Measurements from ENCODE around the gene SLC35B2.
"Not testable (repeated sequence)": the region's sequence is repeated elsewhere in the genome, so short reads cannot be mapped to it uniquely, and the experiment has no call there.

SLC35B2 gene

DNA sequence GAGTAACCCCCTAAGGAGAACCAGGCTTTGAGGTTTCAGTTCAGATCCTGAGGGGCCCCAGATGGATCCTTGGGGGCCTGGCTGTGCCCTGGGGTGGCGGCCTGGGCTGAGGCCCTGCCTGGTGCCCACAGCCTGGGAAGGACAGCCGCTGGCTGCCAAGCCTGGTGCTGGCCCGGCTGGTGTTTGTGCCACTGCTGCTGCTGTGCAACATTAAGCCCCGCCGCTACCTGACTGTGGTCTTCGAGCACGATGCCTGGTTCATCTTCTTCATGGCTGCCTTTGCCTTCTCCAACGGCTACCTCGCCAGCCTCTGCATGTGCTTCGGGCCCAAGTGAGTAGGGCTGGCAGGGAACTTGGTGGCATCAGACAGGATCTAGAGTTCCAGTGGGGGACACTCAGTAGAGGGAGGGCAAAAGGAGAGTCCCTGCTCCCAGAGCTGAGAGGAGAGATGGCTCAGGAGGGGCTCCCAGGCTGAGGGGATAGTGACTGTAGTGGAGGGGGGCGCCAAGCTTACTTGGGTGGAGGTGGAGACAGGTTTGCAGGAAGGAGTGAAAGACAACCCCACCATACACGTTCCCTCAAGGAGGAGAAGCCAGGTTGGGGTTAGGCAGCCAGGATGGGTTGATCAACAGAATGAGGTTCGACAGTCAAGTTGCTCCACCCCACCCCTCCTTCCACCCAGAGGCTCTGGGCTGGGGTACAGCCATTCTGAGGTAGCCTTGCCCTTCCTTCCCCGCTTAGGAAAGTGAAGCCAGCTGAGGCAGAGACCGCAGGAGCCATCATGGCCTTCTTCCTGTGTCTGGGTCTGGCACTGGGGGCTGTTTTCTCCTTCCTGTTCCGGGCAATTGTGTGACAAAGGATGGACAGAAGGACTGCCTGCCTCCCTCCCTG is 24.4 kb downstream of the SLC35B2 start:
- DNase-seq, result no peak

DNA sequence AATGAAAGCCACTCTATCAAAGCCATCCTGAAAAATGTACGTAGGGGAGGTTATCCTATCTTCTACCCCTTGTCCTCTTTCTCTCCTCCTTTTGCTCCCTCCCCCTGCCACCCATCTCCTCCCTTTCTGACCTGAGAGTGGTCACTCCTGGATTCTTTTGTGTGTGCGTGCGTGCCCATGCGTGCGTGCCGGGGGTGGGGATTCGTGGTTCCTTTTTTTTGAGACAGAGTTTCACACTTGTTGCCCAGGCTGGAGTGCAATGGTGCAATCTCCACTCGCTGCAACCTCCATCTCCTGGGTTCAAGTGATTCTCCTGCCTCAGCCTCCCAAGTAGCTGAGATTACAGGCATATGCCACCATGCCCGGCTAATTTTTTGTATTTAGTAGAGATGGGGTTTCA is 25.9 kb downstream of the SLC35B2 start:
- DNase-seq, result not testable (repeated sequence)

DNA sequence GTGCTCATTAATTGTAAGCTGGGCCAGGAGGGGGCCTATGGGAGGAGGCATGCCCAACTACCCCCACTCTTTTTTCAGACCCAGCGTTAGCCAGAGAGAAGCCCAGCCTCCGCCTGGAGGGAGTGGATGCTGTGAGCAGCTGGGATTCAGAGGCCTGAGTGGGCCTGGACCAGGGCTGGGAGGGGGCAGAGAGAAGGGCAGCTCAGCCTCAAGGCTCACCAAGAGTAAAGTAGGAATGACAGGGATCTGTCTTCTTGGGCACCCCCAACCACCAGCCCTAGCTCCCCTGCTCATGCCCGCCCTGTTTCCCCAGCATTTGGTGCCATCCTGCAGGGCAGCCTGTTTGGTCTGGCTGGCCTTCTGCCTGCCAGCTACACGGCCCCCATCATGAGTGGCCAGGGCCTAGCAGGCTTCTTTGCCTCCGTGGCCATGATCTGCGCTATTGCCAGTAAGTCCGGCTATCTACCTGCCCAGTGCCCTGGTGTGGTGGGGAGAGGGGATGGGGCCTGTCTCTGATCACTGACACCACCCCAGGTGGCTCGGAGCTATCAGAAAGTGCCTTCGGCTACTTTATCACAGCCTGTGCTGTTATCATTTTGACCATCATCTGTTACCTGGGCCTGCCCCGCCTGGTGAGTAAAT is 27.2 kb downstream of the SLC35B2 start:
- DNase-seq, result no peak

DNA sequence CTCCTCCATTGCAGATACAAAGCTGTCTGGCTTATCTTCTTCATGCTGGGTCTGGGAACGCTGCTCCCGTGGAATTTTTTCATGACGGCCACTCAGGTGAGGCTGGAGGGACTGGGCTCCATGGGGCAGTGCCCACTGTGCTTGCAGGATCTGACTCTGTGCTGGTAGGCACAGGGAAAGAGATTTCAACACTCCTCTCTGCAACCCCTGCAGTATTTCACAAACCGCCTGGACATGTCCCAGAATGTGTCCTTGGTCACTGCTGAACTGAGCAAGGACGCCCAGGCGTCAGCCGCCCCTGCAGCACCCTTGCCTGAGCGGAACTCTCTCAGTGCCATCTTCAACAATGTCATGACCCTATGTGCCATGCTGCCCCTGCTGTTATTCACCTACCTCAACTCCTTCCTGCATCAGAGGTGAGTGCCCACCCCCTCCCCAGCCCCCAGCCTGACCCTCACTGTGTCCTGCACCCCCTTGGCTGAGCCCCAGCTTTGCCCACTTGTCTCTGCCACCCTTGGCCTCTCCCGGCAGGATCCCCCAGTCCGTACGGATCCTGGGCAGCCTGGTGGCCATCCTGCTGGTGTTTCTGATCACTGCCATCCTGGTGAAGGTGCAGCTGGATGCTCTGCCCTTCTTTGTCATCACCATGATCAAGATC is 27.8 kb downstream of the SLC35B2 start:
- no peak for DNase-seq

DNA sequence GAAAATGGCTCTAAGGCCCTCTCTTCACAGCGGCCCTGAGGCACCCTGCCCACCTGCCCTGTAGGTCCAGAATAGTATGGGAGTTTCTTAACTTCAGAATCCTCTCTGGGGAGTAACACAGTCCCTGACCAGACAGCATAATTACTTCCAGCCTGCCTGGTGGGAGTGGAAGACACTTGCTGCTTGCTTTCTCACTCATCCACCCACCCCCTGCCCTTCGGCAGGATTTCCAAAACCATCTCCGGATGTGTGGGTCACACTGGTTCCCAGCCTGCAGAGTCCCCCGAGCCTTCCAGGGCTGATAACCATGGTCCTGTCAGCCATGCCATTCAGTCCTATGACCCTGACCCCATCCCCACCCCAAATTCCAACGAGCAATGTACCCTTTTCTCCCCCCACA is 28.5 kb downstream of the SLC35B2 start:
- no peak for DNase-seq

DNA sequence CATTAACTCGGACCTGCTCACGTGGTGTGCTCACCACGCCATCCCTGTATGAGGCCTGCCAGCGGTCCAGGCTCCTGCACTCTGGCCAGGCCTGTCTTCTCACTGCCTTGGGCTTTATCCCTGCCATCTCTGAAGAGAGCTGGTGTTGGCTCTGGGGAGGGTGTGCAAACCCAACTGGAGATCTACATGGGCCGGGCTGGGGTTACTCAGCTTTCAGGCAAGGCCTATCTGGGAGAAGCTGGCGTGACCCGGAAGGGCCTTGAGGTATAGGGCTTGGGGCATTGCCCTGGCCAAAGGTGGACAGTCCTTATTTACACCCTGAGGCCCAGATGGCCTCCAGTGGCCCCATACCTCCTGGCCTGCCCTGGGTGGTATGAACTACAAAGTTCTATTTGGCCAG is 28.9 kb downstream of the SLC35B2 start:
- no peak for DNase-seq

DNA sequence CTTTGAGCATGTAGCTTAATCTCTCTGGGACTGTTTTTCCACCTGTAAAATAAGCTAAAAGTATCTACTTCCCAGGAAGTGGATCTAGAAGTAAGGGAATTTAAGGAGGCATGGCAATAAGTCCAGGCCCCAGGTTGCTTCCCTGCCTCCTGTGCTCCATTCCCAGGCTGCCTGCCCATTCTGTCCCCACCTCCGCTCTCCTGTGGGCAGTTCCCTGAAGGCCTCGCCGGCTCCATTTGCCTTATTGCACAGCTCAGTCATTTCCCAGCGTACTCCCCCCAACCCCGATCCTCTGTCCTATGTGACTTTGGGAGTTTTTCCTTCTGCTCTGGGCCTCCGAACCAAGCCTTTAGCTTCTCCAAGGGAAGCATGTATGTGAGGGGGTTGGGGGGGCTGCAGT is 29.3 kb downstream of the SLC35B2 start:
- no peak for DNase-seq

DNA sequence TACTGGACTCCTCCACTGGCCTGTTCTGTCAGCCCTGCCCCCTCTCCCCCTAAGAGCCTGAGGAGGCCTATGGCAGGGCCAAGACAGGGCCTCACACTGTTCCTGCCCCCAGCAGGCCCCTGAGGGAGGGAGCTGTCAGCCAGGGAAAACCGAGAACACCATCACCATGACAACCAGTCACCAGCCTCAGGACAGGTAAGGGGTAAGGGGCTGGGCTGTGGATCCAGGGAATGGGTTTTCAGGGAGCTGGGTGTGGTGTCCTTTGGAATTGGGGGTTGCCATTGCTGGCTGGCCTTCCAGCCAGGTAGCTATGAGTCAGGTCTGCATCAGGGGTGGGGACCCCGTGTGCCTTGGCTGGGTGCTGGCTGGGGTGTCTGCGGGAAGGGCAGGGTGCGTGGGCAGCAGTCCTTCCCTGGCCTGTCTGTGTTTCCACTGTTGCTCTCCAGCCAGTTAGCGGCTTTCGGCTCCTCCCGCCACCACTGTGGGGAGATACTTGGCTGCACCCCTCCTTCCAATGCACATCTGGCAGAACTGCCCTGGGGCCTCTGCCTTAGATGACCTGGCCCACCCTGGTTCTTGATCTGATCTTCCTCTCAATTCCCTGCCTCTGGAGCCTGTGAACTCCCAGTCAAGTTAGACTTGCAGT is 30.1 kb downstream of the SLC35B2 start:
- peak; percentile 33 for DNase-seq

DNA sequence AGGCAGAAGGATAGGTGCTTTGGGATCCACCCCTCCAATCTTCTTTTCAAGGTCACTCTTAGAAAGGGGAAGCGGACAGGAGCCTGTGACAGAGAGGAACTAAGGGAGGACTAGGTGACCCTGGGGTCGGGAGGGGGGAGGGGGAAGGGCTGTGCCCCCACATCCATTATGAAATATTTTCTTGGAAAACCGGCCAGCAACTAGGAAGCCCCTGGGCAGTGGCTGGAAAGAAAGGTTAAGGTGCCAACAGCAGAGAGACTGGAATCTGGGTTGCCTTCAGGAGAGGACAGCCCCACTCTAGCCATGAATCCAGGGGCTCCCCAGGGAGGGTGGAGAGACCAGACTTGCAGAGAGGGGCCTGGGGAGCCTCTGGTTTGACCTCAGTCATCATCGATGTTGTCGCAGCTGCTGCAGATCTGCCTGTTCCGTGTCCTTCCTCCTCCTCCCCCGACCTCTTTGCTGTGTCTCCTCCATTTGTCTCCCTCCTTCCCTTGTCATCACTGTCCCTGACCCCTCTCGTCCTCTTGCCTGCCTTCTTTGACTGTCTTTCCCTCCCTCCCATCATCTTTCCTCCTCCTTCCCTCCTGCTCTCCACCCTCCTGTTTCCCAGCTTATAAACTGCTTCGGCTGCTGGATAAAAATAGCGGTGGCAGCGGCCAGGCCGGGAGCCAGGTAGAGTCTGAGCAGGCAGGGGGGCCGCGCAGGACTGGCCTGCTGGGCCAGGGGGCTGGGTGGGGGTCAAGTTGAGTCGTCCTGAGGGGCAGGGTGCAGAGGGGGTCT is 30.8 kb downstream of the SLC35B2 start:
- DNase-seq, result peak; percentile 32

DNA sequence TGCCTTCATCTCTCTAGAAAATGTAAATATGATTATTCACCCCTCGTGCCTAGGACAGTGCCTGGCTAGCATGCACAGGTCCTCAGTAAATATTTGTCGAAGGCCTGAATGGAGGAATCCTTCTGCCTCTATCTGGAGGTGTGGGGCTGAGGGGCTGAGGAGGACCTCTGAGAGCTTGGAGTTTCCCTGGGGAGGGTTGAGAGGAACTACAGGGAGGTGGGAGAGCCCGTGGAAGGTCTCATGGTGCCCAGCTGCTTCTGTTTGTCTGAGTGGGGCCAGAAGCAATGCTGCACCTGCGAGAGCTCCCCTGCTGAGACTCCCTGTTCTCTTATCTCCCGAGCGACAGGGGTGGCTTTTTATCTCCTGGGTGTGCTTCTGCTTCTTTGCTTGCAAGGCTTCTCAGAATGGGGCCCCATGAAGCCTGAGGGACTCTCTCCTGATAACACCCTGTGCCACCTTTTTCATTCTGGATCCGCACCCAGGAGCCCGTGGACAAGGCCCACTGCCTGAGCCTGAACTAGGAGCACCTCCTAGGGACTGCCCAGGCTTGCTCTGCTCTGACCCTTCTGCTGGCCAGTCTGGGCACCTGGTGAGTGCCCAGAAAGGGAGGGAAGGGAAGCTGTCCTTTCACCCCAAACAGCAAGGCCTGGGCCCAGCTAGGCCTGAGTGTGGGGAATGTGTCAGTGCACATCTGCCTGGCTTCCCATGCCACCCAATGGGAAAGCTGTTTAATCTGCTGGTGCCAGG is 31.6 kb downstream of the SLC35B2 start:
- peak; percentile 98 for DNase-seq

DNA sequence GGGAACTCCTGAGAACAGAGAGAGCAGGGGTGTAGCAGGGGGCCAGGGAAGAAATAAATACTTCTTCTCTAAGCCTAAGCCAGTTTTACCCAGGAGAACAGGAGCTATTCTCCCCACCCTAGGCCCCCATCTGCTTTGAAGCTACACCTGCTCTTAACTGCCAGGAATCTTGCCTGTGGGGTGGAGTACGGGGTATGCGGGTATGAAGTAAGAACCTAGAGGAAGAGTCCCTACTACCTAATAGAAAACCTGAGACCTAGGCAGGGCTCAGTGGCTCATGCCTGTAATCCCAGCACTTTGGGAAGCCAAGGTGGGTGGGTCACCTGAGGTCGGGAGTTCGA is 32.4 kb downstream of the SLC35B2 start:
- DNase-seq, result peak; percentile 61

DNA sequence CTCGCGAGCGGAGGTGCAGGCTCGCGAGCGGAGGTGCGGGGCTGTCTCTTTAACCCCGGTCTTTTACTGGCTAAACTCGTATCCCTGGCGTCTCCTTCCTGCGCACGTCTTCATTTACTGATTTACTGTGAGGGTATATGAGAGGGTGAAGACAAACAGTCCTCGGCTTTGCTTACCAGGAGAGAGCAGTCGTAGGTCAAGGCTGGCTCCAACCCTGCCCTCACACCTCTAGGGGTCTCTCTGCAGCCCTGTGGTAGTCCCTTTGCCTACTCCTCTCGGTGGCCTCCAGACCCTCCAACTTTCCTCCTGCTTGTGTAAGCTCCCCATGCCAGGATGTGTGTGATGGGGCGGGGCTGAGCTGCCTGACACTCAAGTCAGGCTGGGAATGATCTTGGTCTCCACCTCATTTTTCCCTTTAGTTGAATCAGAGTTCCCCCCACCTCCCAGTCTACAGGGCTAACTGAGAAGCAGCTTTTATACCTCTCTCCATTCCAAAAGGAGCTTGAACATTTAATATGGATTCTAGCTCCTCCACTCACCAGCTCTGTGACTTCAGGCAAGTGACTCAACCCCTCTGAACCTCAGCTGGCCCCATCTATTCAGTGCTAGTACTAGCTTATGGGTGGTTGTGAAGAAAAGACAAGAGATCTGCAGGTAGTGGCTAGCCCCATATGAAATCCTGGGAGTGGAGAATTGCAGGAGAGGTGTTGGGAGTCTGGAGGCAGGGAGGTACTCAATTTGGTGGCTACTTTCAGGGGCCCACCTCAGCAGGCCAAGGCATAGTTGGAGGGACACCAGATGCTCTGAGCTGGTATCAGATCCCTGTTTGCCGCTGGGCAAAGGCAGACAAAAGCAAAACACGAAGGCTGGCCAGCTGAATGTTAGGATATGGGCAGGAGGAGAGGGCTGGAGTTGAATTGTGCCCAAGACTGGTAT is 33.0 kb downstream of the SLC35B2 start:
- peak; percentile 84 for DNase-seq

DNA sequence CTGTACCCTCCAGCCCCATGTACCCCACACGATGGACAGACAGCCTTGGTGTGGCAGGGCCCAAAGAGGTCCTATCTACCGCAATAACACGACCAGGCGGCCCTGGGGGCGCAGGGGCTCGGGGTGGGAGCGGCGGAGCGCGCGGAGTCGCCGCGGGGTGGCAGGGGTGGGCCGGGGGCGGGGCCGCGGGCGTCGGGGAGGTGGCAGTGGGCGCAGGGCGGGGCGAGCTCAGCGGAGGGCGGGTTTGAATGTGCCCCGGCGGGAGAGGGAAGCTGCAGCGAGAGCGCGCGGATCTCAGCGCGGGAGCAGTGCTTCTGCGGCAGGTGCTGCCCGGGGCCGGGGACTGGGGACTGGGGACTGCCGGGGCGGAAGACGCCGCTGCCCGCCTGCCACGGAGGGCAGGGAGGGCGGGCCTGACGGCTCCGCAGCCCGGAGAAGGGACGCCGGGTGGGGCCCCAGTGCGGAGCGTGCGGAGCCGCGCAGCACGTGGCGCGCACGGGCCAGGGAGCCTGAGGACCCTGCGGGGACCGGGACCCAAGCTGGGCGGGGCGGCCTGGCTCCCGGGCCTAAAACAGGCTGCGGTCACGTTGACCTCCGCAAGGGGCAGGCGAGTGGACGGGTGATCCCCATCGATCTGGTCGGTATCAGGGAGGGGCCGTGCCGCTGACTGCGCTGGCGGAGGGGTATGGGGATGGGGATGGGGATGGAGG is 33.9 kb downstream of the SLC35B2 start, which contains the start of gene SLC29A1:
Gene SLC29A1, plus strand, starts transcription at position 277 of the 710 bp plus-strand sequence. CDS start 3,719 bp downstream, outside the sequence.
- peak; percentile 96 for DNase-seq

DNA sequence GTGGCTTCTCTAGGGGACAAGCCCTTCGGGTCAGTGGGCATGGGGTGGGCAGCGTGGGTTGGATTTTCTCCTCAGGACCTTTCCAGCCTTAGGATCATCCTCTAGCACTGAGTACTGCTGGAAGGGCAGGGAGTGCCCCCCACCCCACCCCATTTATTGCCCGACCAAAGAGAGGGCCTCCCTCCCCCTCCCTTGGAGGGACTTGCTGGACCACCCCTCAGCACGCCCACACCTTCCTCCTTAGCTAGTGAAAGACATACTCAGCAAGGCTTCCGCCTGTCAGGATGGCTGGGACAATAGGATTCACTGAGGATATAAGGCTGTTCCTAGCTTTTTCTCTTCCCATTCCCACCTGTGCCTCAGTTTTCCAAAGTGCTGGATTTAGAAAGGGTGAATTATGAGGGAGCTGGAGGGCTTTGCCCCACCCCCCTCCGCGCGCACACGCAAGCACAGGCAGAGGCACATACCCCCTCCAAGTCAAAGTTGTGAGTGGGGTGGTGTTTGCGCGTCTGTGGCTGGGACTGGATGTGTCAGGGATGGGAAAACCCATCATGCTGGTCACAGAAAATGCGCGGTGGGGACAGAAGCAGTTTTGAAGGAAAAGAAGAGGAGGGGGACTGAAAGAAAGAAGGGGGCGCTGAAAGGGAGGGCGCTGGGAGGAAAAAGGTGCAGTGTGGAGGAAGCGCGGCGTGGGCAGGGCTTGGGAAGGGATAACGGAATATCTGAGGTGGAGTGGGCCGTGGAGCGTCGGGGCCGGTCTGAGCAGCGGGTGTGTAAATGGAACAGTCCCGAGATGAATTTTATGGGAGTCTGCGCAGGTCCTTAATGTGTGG is 34.6 kb downstream of the SLC35B2 start:
- DNase-seq, result no peak

DNA sequence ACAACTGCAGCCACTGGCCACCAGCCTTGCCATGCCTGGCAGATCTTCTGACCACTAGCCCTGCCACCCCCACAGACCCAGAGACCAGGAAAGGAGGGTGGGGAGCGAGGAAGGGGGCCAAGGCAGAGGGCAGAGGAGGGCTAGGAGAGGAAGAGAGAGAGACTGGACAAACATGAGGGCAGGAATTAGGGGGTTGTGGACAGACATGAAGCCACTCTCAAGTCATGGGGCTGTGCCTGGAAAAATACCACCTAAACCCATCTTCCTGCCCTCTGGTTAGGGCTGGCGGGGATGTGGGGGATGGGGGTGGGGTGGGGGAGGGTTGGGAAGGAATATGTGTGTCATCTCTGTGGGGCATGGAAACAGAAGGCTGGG is 35.4 kb downstream of the SLC35B2 start:
- no peak for DNase-seq

DNA sequence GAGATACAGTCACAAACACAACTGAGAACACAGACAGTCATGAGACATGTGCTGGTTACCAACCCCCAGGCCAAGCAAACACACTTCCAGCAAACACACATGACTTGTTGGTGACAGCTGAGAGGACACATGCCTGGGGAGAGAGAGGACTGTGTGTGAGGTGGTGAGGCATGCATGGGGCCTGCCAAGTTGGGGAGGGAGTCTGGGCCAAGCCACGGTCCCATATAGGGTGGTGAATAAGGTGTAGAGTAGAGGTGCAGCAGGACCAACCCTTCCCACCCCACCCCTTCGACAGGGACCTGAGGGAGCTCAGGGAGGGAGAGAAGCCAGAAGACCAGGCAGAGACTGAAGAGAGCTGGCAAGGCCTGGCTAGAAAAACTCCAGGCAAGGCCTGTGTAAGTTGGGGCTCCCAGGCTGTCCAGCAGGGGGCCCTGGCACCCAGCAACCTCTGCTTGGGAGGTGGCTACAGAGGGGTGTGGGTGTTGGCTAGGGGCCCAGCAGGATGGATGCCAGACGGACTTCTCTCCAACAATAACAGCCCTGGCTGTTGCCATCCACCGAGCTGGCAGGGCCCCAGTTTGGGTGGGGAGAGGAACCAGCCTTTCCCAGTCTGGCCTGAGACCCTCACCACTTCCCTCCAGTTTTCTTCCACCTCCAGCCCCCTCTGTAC is 35.9 kb downstream of the SLC35B2 start:
- DNase-seq, result peak; percentile 74

DNA sequence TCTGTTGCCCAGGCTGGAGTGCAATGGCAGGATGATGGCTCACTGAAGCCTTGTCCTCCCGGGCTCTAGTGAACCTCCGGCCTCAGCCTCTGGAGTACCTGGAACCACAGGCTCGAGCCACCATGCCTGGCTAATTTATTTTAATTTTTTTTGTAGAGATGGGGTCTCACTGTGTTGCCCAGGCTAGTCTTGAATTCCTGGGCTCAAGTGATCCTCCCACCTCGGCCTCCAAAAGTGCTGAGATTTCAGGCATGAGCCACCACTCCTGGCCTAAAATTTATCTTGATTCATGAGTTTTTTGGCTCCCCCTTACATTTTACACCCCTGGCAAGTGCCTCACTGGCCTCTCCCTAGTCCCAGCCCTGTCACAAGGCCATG is 36.4 kb downstream of the SLC35B2 start:
- DNase-seq, result no peak
